Panc1 (cell line): Measurements from ENCODE around the gene IGF2BP1. TPM values are rescaled to one million over a fixed set of nuclear protein-coding genes. Genes with fewer than 3 reads are reported as not detected.

ENCODE experiments used
- ATAC-seq: fragments of 200-7000 bp; cut with Tn5 transposase; 2 replicates; pipeline ENCODE4 v1.9.1; 2020; ENCODE audit warnings: mild to moderate bottlenecking, moderate library complexity
- BruUV-seq: library from RNA; stranded (reverse); fragments of 400-500 nt; replicated peaks from 2 replicates; lab custom pipeline; 2021; lab: Mats Ljungman, UMichigan
- CTCF ChIA-PET: fragments of 300-600 bp; sonication (Branson Sonifier 250); formaldehyde crosslinking; loops from one replicate; lab custom pipeline; 2022; ENCODE audit warnings: antibody characterized with exemption; lab: Charles Lee
- POLR2A ChIA-PET: fragments of 300-600 bp; sonication (Branson Sonifier 250); formaldehyde crosslinking; loops from one replicate; lab custom pipeline; 2022; ENCODE audit warnings: antibody characterized with exemption; lab: Charles Lee
- DNase-seq: peaks from one replicate; pipeline ENCODE4 v3.0.0-alpha.2; 2010; ENCODE audit warnings: low read depth, low spot score
- H3K27ac ChIP-seq: 2 replicates; pipeline ENCODE4 v1.5.1; 2011; ENCODE audit warnings: mild to moderate bottlenecking, low read length, inconsistent platforms
- H3K27me3 ChIP-seq: fragments of 200-500 bp; sonication (Bioruptor generic); 2 replicates; pipeline ENCODE4 v1.6.0; 2014; ENCODE audit warnings: low read length, inconsistent platforms; ENCODE audit not compliant: control insufficient read depth, insufficient read depth
- H3K36me3 ChIP-seq: fragments of 200-500 bp; sonication (Bioruptor generic); 2 replicates; pipeline ENCODE4 v1.5.1; 2014; ENCODE audit warnings: inconsistent platforms, mild to moderate bottlenecking, low read length, moderate library complexity; ENCODE audit not compliant: control insufficient read depth, insufficient read depth
- H3K4me1 ChIP-seq: 2 replicates; pipeline ENCODE4 v1.5.1; 2011; ENCODE audit warnings: inconsistent platforms, mild to moderate bottlenecking, low read length, moderate library complexity; ENCODE audit not compliant: control insufficient read depth, insufficient read depth
- H3K4me3 ChIP-seq, 2 experiments: 2 replicates each; pipeline ENCODE4 v1.5.1; 2011 to 2012; ENCODE audit warnings: low read depth in 2 of 2, low read length in 2 of 2, mild to moderate bottlenecking in 2 of 2, inconsistent platforms in 1 of 2, moderate library complexity in 1 of 2
- H3K9me3 ChIP-seq: fragments of 200-500 bp; sonication (Bioruptor generic); 2 replicates; pipeline ENCODE4 v1.5.1; 2014; ENCODE audit warnings: low read depth, mild to moderate bottlenecking, inconsistent platforms, low read length, moderate library complexity; ENCODE audit not compliant: control insufficient read depth, insufficient read depth
- CTCF ChIP-seq: fragments of 450-650 bp; IDR thresholded peaks from 2 replicates; pipeline ENCODE4 v1.5.1; 2017; ENCODE audit warnings: mild to moderate bottlenecking
- POLR2AphosphoS5 ChIP-seq: IDR thresholded peaks from 2 replicates; pipeline ENCODE4 v1.6.1; 2012; ENCODE audit warnings: mild to moderate bottlenecking, low read depth, low read length, moderate library complexity
- REST ChIP-seq, 2 experiments: IDR thresholded peaks; 2 replicates each; pipeline ENCODE4 v1.6.1; 2011 to 2012; ENCODE audit warnings: low read depth in 2 of 2, control low read depth in 1 of 2, low read length in 1 of 2, mild to moderate bottlenecking in 1 of 2, moderate library complexity in 1 of 2; ENCODE audit not compliant: insufficient read depth in 1 of 2
- SIN3A ChIP-seq: IDR thresholded peaks from 2 replicates; pipeline ENCODE4 v1.6.1; 2012; ENCODE audit warnings: low read depth, mild to moderate bottlenecking, low read length, moderate library complexity, borderline replicate concordance; ENCODE audit not compliant: insufficient read depth
- TCF7L2 ChIP-seq: IDR thresholded peaks from 2 replicates; pipeline ENCODE4 v1.6.1; 2011; ENCODE audit warnings: mild to moderate bottlenecking, low read depth, low read length, inconsistent platforms
- in situ Hi-C: cut with HindIII; loops from 2 replicates; pipeline ENCODE4 v1.10.0; 2016; ENCODE audit warnings: low sequenced_read_pairs, low pct_unique_long_range_greater_than_20kb
- intact Hi-C: fragments of 100-400 bp; cut with micrococcal nuclease; formaldehyde crosslinking; loops from one replicate; pipeline ENCODE4 v1.10.0; 2022; ENCODE audit not compliant: unreplicated experiment
- total RNA-seq: library from RNA; stranded (reverse); gene quantifications from one replicate; pipeline ENCODE4 v1.2.1, GENCODE V29; 2021; ENCODE audit not compliant: unreplicated experiment

Gene IGF2BP1
- total RNA-seq, 1 experiment from 2014 or later, result 109 TPM

- Histone ChIP-seq H3K27ac (no peak overlapping the region), H3K27me3 (no peaks in the 10 kb centered on the region), H3K36me3 (no peaks in the 10 kb centered on the region), H3K9me3 (no peaks in the 10 kb centered on the region), H3K4me3 (no peak overlapping the region), H3K4me1 (peaks cover 13% of the 10 kb centered on the region)
- TF ChIP-seq TCF7L2 (no peak), POLR2AphosphoS5 (no peak), REST (IDR thresholded peaks at IDR 0.05; ENCODE audit: insufficient read depth in 1 of 2, low read depth in 2 of 2, low read length in 1 of 2) (no peak), SIN3A (no peak), CTCF (no peak)
- in situ Hi-C loops, result no loop called here
- DNase-seq, result no peak
- CTCF ChIA-PET, result interaction anchor here (0.6 kb wide), 1 partner anchor 22 kb away, joined by 5 read pairs; no protein-coding TSS in a partner anchor
- no peak for ATAC-seq
- intact Hi-C loops, result no loop called here
- BruUV-seq, result no TSS peak
- POLR2A ChIA-PET, result no interaction called here
These were observed 107.4 kb downstream of the IGF2BP1 start for GRCh38 chr17:49104511-49105074.

Other genes starting within 250 kb of the IGF2BP1 start
- gene TTLL6, start 180.2 kb upstream of the IGF2BP1 start, total RNA-seq, result 2.5 TPM
- 282 TPM for gene CALCOCO2, start 166.3 kb upstream of the IGF2BP1 start, total RNA-seq
- 296 TPM for gene ATP5MC1, start 104.6 kb upstream of the IGF2BP1 start, total RNA-seq
- 223 TPM for gene UBE2Z, start 89.0 kb upstream of the IGF2BP1 start, total RNA-seq
- gene SNF8, start 52.5 kb upstream of the IGF2BP1 start, total RNA-seq, result 371 TPM
- gene GIP, start 28.8 kb upstream of the IGF2BP1 start, total RNA-seq, result 0.77 TPM
- not detected for gene B4GALNT2, start 135.4 kb downstream of the IGF2BP1 start, total RNA-seq
- not detected for gene GNGT2, start 213.2 kb downstream of the IGF2BP1 start, total RNA-seq
- gene ABI3, start 213.3 kb downstream of the IGF2BP1 start, total RNA-seq, result not detected
- 0.54 TPM for gene PHOSPHO1, start 233.4 kb downstream of the IGF2BP1 start, total RNA-seq